ENCODE results near the gene BCDIN3D. TPM values are rescaled to one million over a fixed set of nuclear protein-coding genes. Genes with fewer than 3 reads are reported as not detected.

BCDIN3D gene
- total and polyA plus RNA-seq, 7 donors = 1.8 to 5.4 (median 3.0) TPM

- peak; percentile 85 for DNase-seq
- 30 to 42% methylated on average over 19 of the region's 19 CpGs for WGBS, 2 donors
- Histone ChIP-seq H3K27me3 (peaks cover 0 to 4% (median 0%) of the 10 kb centered on the region in 3 donors), H3K4me3 (no peak overlapping the region), H3K4me1 (peaks cover 0 to 29% (median 27%) of the 10 kb centered on the region in 4 donors), H3K36me3 (no peaks in the 10 kb centered on the region), H3K27ac (no peak overlapping the region), H3K9me3 (no peaks in the 10 kb centered on the region)
- TF ChIP-seq, protein P1, sequence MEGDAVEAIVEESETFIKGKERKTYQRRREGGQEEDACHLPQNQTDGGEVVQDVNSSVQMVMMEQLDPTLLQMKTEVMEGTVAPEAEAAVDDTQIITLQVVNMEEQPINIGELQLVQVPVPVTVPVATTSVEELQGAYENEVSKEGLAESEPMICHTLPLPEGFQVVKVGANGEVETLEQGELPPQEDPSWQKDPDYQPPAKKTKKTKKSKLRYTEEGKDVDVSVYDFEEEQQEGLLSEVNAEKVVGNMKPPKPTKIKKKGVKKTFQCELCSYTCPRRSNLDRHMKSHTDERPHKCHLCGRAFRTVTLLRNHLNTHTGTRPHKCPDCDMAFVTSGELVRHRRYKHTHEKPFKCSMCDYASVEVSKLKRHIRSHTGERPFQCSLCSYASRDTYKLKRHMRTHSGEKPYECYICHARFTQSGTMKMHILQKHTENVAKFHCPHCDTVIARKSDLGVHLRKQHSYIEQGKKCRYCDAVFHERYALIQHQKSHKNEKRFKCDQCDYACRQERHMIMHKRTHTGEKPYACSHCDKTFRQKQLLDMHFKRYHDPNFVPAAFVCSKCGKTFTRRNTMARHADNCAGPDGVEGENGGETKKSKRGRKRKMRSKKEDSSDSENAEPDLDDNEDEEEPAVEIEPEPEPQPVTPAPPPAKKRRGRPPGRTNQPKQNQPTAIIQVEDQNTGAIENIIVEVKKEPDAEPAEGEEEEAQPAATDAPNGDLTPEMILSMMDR (IDR thresholded peaks at IDR 0.05) = peak; percentile 81 to 97 (median 94)
- TF ChIP-seq POLR2AphosphoS5 (IDR thresholded peaks at IDR 0.05) = no peak
- intact Hi-C loops (cut with DNase I) = loop anchor here (2.0 to 10.0 kb wide), 4 partner anchors 36 to 208 kb away; partner anchors contain the start of gene FAIM2
Observed at GRCh38 chr12:49866859-49867569, 24.1 kb upstream of the BCDIN3D start.

GRCh38 chr12:49865782-49866135 lies 22.9 kb upstream of the BCDIN3D start:
- WGBS, 2 donors = 75 to 82% methylated on average over 8 of the region's 8 CpGs
- intact Hi-C loops (cut with DNase I) = loop anchor here (2.0 to 10.0 kb wide), 4 partner anchors 37 to 209 kb away; partner anchors contain the start of gene FAIM2
- no peak for TF ChIP-seq POLR2AphosphoS5 (IDR thresholded peaks at IDR 0.05)
- no peaks in the 10 kb centered on the region for H3K9me3 ChIP-seq
- no peaks in the 10 kb centered on the region for H3K36me3 ChIP-seq
- no peak overlapping the region for H3K27ac ChIP-seq
- H3K27me3 ChIP-seq = peaks cover 0 to 4% (median 0%) of the 10 kb centered on the region in 3 donors
- H3K4me3 ChIP-seq = no peak overlapping the region
- peaks cover 0 to 29% (median 27%) of the 10 kb centered on the region in 4 donors for H3K4me1 ChIP-seq
- no peak for DNase-seq

- Histone ChIP-seq H3K36me3 (no peaks in the 10 kb centered on the region), H3K4me3 (no peak overlapping the region), H3K27me3 (peaks cover 0 to 4% (median 0%) of the 10 kb centered on the region in 3 donors), H3K4me1 (peaks cover 0 to 29% (median 27%) of the 10 kb centered on the region in 4 donors), H3K27ac (no peak overlapping the region), H3K9me3 (no peaks in the 10 kb centered on the region)
- no peak for DNase-seq
- 88 to 92% methylated on average over 13 of the region's 13 CpGs for WGBS, 2 donors
- intact Hi-C loops (cut with DNase I) = loop anchor here (5.0 to 10.0 kb wide), 3 partner anchors 82 to 210 kb away; no protein-coding TSS in a partner anchor
- TF ChIP-seq, protein P1 (IDR thresholded peaks at IDR 0.05) = no peak
- TF ChIP-seq EP300 (IDR thresholded peaks at IDR 0.05) (no peak), POLR2A (IDR thresholded peaks at IDR 0.05) (no peak), POLR2AphosphoS5 (IDR thresholded peaks at IDR 0.05) (no peak)
Observed at GRCh38 chr12:49865109-49865781, 22.3 kb upstream of the BCDIN3D start.

- TF ChIP-seq POLR2A (IDR thresholded peaks at IDR 0.05) = no peak
- TF ChIP-seq POLR2AphosphoS5 (IDR thresholded peaks at IDR 0.05) = no peak
- no peak for TF ChIP-seq EP300 (IDR thresholded peaks at IDR 0.05)
- TF ChIP-seq, protein P1 (IDR thresholded peaks at IDR 0.05) = no peak
- Histone ChIP-seq H3K9me3 (no peaks in the 10 kb centered on the region), H3K4me3 (no peak overlapping the region), H3K27ac (no peak overlapping the region), H3K36me3 (no peaks in the 10 kb centered on the region), H3K4me1 (peaks cover 0 to 28% (median 25%) of the 10 kb centered on the region in 4 donors), H3K27me3 (peaks cover 0 to 4% (median 0%) of the 10 kb centered on the region in 3 donors)
- intact Hi-C loops (cut with DNase I) = loop anchor here (5.0 to 10.0 kb wide), 3 partner anchors 83 to 210 kb away; no protein-coding TSS in a partner anchor
- WGBS, 2 donors = 70 to 75% methylated on average over 2 of the region's 2 CpGs
- DNase-seq = no peak
Observed at GRCh38 chr12:49864798-49865090, 21.8 kb upstream of the BCDIN3D start.

Data from sigmoid colon (tissue), 7 donors.